ENCODE measurements around the gene PARP11. TPM values are rescaled to one million over a fixed set of nuclear protein-coding genes. Genes with fewer than 3 reads are reported as not detected.

PARP11 gene
- total and polyA plus RNA-seq, 2 of the 8 experiments (the other 6 are each of a cell fraction or from before 2014, with no cell fraction given): 4.2 to 13.3 TPM

GRCh38 chr12:3869433-3869832, 3.8 kb downstream of the PARP11 start:
- Histone ChIP-seq H3K56ac (replicated peaks; ENCODE audit: insufficient read length, low read depth, low read length) (no peak overlapping the region), H3K27ac (ENCODE audit: low read depth, low read length) (no peak overlapping the region), H3K23me2 (ENCODE audit: low read depth, low read length) (peaks cover 2% of the 10 kb centered on the region; the same call in 1 of the 2 replicates), H3K9me3 (ENCODE audit: insufficient read depth in 2 of 2, low read depth in 1 of 2, low read length in 1 of 2) (peaks cover 3 to 6% of the 10 kb centered on the region in 2 experiments; a peak in 1 of 4 replicates), H3K4me3 (ENCODE audit: extremely low read depth in 1 of 4, insufficient read depth in 2 of 4, low read depth in 3 of 4, low read length in 4 of 4) (no peak overlapping the region), H2BK12ac (ENCODE audit: low read depth, low read length) (no peak overlapping the region), H2BK20ac (ENCODE audit: low read length) (no peak overlapping the region), H3K9ac (replicated peaks in 1 of 4; ENCODE audit: extremely low read depth in 1 of 4, low read depth in 3 of 4, low read length in 3 of 4) (no peak overlapping the region), H3K4ac (replicated peaks; ENCODE audit: insufficient read length, low read depth, low read length) (no peak overlapping the region), H3K79me1 (ENCODE audit: low read depth, low read length) (peaks cover 4% of the 10 kb centered on the region), H4K5ac (ENCODE audit: insufficient read length, low read depth, low read length) (no peak overlapping the region), H3K18ac (ENCODE audit: extremely low read depth, low read length) (no peak overlapping the region), H3K14ac (ENCODE audit: insufficient read length) (no peak overlapping the region), H3K4me2 (ENCODE audit: insufficient read depth in 1 of 2, low read depth in 2 of 2, low read length in 2 of 2) (no peak overlapping the region), H2BK120ac (replicated peaks; ENCODE audit: low read depth, low read length) (no peak overlapping the region), H4K91ac (replicated peaks; ENCODE audit: insufficient read length, low read length) (no peak overlapping the region), H3K23ac (ENCODE audit: insufficient read length) (no peak overlapping the region), H3K4me1 (replicated peaks in 1 of 4; ENCODE audit: control insufficient read depth in 3 of 4, insufficient read depth in 4 of 4, low read length in 3 of 4) (peaks cover 0 to 11% (median 4%) of the 10 kb centered on the region in 4 experiments; a peak in 4 of 7 replicates), H2BK5ac (ENCODE audit: low read depth, low read length) (no peak overlapping the region), H4K8ac (ENCODE audit: extremely low read depth, insufficient read depth, low read length) (no peak overlapping the region), H3K79me2 (ENCODE audit: control insufficient read depth in 1 of 2, insufficient read depth in 2 of 2, low read length in 2 of 2) (peaks cover 0 to 48% of the 10 kb centered on the region in 2 experiments; a peak in 3 of 4 replicates), H3K27me3 (replicated peaks in 1 of 4; ENCODE audit: control insufficient read depth in 3 of 4, extremely low read depth in 1 of 4, insufficient read depth in 3 of 4, low read length in 3 of 4) (no peaks in the 10 kb centered on the region), H2BK15ac (ENCODE audit: low read length) (no peak overlapping the region), H2AFZ (ENCODE audit: low read length) (no peak overlapping the region), H4K20me1 (replicated peaks in 1 of 2; ENCODE audit: control insufficient read depth in 1 of 2, insufficient read depth in 2 of 2, low read length in 2 of 2) (no peaks in the 10 kb centered on the region), H2AK5ac (ENCODE audit: low read depth, low read length) (no peak overlapping the region), H3K36me3 (ENCODE audit: control insufficient read depth in 2 of 4, insufficient read depth in 4 of 4, low read length in 3 of 4) (no peaks in the 10 kb centered on the region)
- ChIA-PET POLR2A (ENCODE audit: partially characterized antibody) (no interaction called here), CTCF (ENCODE audit: partially characterized antibody) (interaction anchor here (1.6 kb wide), 1 partner anchor 16 kb away, joined by 4 read pairs; no protein-coding TSS in a partner anchor)
- no peak for DNase-seq (ENCODE audit: low read depth in 1 of 2, low spot score in 2 of 2)
- WGBS, 2 experiments (ENCODE audit: extremely low coverage in 1 of 2, insufficient coverage in 1 of 2, insufficient read length in 1 of 2, insufficient replicate concordance in 2 of 2, low coverage in 1 of 2, low lambda C conversion rate in 2 of 2, missing lambda C conversion rate in 1 of 2): 100% methylated on average over 1 of the region's 1 CpG; no CpG with 5 or more reads in 1 of the 2 experiments
- FAIRE-seq: no peak
- no peak for TF ChIP-seq CHD2 (IDR thresholded peaks at IDR 0.05; ENCODE audit: low read length)
- TF ChIP-seq SRF (IDR thresholded peaks at IDR 0.05; ENCODE audit: low read depth, low read length): no peak
- no peak for TF ChIP-seq ASH2L (IDR thresholded peaks at IDR 0.05; ENCODE audit: low read length)
- TF ChIP-seq TEAD4 (IDR thresholded peaks at IDR 0.05; ENCODE audit: low read depth, low read length): no peak
- no peak for TF ChIP-seq ATF3 (IDR thresholded peaks at IDR 0.05; ENCODE audit: insufficient read depth, low read depth, low read length)
- no peak for TF ChIP-seq PHF8 (conservative IDR thresholded peaks at IDR 0.05; ENCODE audit: low read depth, low read length)
- no peak for TF ChIP-seq RNF2 (IDR thresholded peaks at IDR 0.05; ENCODE audit: borderline replicate concordance, low read depth, low read length, missing control alignments, poor library complexity, severe bottlenecking)
- TF ChIP-seq JUN (IDR thresholded peaks at IDR 0.05; ENCODE audit: low read depth, low read length): no peak
- TF ChIP-seq KDM1A (IDR thresholded peaks at IDR 0.05; ENCODE audit: borderline replicate concordance, low read length): no peak
- TF ChIP-seq TAF7 (optimal IDR thresholded peaks at IDR 0.05; ENCODE audit: borderline replicate concordance, low read depth, low read length): no peak
- no peak for TF ChIP-seq TAF1 (IDR thresholded peaks at IDR 0.05; ENCODE audit: low read depth, low read length)
- TF ChIP-seq BCL11A (IDR thresholded peaks at IDR 0.05; ENCODE audit: low read depth in 2 of 2, low read length in 2 of 2): no peak
- no peak for TF ChIP-seq POLR2AphosphoS5 (IDR thresholded peaks at IDR 0.05; ENCODE audit: low read depth, low read length)
- TF ChIP-seq EGR1 (IDR thresholded peaks at IDR 0.05; ENCODE audit: borderline replicate concordance, low read depth, low read length): no peak
